RWPE2 (cell line): ENCODE measurements around the gene CHRNA3.

Experiments used
- ATAC-seq: fragments of 200-7000 bp; cut with Tn5 transposase; 3 replicates; pipeline ENCODE4 v1.9.1; 2021; ENCODE audit warnings: low read depth
- DNase-seq: peaks from one replicate; pipeline ENCODE4 v3.0.0-alpha.2; 2020; ENCODE audit warnings: low spot score
- H3K27ac ChIP-seq: fragments of 450-650 bp; 2 replicates; pipeline ENCODE4 v1.5.1; 2017; ENCODE audit warnings: mild to moderate bottlenecking; ENCODE audit not compliant: poor library complexity, severe bottlenecking
- H3K27me3 ChIP-seq: fragments of 250-450 bp; sonication (Bioruptor Pico); 2 replicates; pipeline ENCODE4 v1.5.1; 2021; ENCODE audit warnings: mild to moderate bottlenecking, moderate library complexity; ENCODE audit not compliant: insufficient read depth, poor library complexity, severe bottlenecking
- H3K36me3 ChIP-seq: fragments of 250-450 bp; sonication (Bioruptor Pico); 2 replicates; pipeline ENCODE4 v1.5.1; 2020; ENCODE audit warnings: low read depth, mild to moderate bottlenecking, moderate library complexity
- H3K4me1 ChIP-seq: fragments of 250-450 bp; sonication (Bioruptor Pico); 2 replicates; pipeline ENCODE4 v1.5.1; 2021; ENCODE audit warnings: mild to moderate bottlenecking, moderate library complexity; ENCODE audit not compliant: insufficient read depth, poor library complexity, severe bottlenecking
- H3K4me3 ChIP-seq: fragments of 250-450 bp; sonication (Bioruptor Pico); 2 replicates; pipeline ENCODE4 v1.5.1; 2021; ENCODE audit warnings: mild to moderate bottlenecking, moderate library complexity; ENCODE audit not compliant: severe bottlenecking
- H3K9me3 ChIP-seq: fragments of 250-450 bp; sonication (Bioruptor Pico); 2 replicates; pipeline ENCODE4 v1.5.1; 2021; ENCODE audit warnings: mild to moderate bottlenecking, moderate library complexity; ENCODE audit not compliant: severe bottlenecking
- CTCF ChIP-seq: fragments of 450-650 bp; IDR thresholded peaks from one replicate; pipeline ENCODE4 v1.5.1; 2017; ENCODE audit warnings: mild to moderate bottlenecking, moderate library complexity; ENCODE audit not compliant: poor library complexity, severe bottlenecking

Gene CHRNA3

GRCh38 chr15:78634210-78635145, 13.7 kb upstream of the CHRNA3 start:
- Histone ChIP-seq H3K27me3 (no peaks in the 10 kb centered on the region), H3K36me3 (no peaks in the 10 kb centered on the region), H3K9me3 (peaks cover 6% of the 10 kb centered on the region), H3K4me1 (no peaks in the 10 kb centered on the region), H3K4me3 (no peak overlapping the region), H3K27ac (no peak overlapping the region)
- no peak for TF ChIP-seq CTCF
- ATAC-seq: no peak
- DNase-seq: peak; percentile 43

GRCh38 chr15:78633348-78633747, 12.6 kb upstream of the CHRNA3 start:
- DNase-seq (no peak), ATAC-seq (no peak)
- TF ChIP-seq CTCF: no peak
- H3K4me3 ChIP-seq: no peak overlapping the region
- no peak overlapping the region for H3K27ac ChIP-seq
- H3K4me1 ChIP-seq: peaks cover 5% of the 10 kb centered on the region
- H3K9me3 ChIP-seq: peaks cover 6% of the 10 kb centered on the region
- no peaks in the 10 kb centered on the region for H3K36me3 ChIP-seq
- peaks cover 3% of the 10 kb centered on the region for H3K27me3 ChIP-seq

- DNase-seq: no peak
- no peak for ATAC-seq
- Histone ChIP-seq H3K27me3 (peaks cover 3% of the 10 kb centered on the region), H3K4me3 (no peak overlapping the region), H3K4me1 (peaks cover 8% of the 10 kb centered on the region), H3K9me3 (peaks cover 6% of the 10 kb centered on the region), H3K36me3 (no peaks in the 10 kb centered on the region), H3K27ac (no peak overlapping the region)
- no peak for TF ChIP-seq CTCF
These were observed 10.3 kb upstream of the CHRNA3 start for GRCh38 chr15:78630886-78631633.

GRCh38 chr15:78629716-78630065, 8.9 kb upstream of the CHRNA3 start:
- Histone ChIP-seq H3K27me3 (peaks cover 3% of the 10 kb centered on the region), H3K9me3 (peaks cover 6% of the 10 kb centered on the region), H3K4me3 (no peak overlapping the region), H3K4me1 (peaks cover 8% of the 10 kb centered on the region), H3K36me3 (no peaks in the 10 kb centered on the region), H3K27ac (no peak overlapping the region)
- no peak for TF ChIP-seq CTCF
- DNase-seq: no peak
- ATAC-seq: no peak
